ENCODE measurements around the gene LMTK2. TPM values are rescaled to one million over a fixed set of nuclear protein-coding genes. Genes with fewer than 3 reads are reported as not detected.

The LMTK2 gene
- total RNA-seq, 2 experiments from 2014 or later, result 10.0 to 17.5 TPM

DNA sequence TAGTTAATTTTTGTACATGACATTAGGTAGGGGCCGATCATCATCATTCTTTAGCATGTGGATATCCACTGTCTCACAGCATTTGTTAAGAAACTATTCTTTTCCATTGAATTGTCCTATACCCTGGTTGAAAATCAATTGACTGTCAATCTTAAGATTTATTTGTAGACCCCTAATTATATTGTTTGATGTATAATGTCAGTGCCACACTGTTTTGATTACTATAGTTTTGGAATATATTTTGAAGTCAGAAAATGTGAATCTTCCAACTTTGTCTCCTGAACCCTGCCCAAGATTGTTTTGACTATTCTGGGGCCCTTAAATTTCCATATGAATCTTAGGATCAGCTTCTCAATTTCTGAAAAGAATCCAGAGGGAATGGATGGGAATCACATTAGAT lies 6.6 kb upstream of the LMTK2 start:
- ChIA-PET CTCF (ENCODE audit: unreplicated experiment) (no interaction called here), POLR2A (no interaction called here)
- H4K20me1 ChIP-seq (ENCODE audit: insufficient read depth, low read length), result no peaks in the 10 kb centered on the region
- intact Hi-C loops (cut with micrococcal nuclease; ENCODE audit: unreplicated experiment), result no loop called here
- TF ChIP-seq, protein P1, sequence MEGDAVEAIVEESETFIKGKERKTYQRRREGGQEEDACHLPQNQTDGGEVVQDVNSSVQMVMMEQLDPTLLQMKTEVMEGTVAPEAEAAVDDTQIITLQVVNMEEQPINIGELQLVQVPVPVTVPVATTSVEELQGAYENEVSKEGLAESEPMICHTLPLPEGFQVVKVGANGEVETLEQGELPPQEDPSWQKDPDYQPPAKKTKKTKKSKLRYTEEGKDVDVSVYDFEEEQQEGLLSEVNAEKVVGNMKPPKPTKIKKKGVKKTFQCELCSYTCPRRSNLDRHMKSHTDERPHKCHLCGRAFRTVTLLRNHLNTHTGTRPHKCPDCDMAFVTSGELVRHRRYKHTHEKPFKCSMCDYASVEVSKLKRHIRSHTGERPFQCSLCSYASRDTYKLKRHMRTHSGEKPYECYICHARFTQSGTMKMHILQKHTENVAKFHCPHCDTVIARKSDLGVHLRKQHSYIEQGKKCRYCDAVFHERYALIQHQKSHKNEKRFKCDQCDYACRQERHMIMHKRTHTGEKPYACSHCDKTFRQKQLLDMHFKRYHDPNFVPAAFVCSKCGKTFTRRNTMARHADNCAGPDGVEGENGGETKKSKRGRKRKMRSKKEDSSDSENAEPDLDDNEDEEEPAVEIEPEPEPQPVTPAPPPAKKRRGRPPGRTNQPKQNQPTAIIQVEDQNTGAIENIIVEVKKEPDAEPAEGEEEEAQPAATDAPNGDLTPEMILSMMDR (conservative IDR thresholded peaks at IDR 0.05; ENCODE audit: low read length), result no peak
- no peak for TF ChIP-seq EZH2phosphoT487 (IDR thresholded peaks at IDR 0.05; ENCODE audit: borderline replicate concordance, low read depth, low read length)
- H2AFZ ChIP-seq (ENCODE audit: low read length), result no peak overlapping the region
- H3K4me3 ChIP-seq (ENCODE audit: low read depth, low read length, poor library complexity, severe bottlenecking), result no peak overlapping the region
- DNase-seq (ENCODE audit: low spot score), result no peak
- no peak overlapping the region for H3K4me2 ChIP-seq (ENCODE audit: low read length)
- H3K9me2 ChIP-seq (ENCODE audit: insufficient read depth, low read length), result no peaks in the 10 kb centered on the region
- no peaks in the 10 kb centered on the region for H3K79me2 ChIP-seq (ENCODE audit: insufficient read depth, low read depth, low read length)
- H3K27ac ChIP-seq (ENCODE audit: low read depth, low read length, poor library complexity, severe bottlenecking), result no peak overlapping the region
- BruUV-seq (replicated peaks), result no TSS peak
- H3K36me3 ChIP-seq (ENCODE audit: insufficient read depth, low read length), result no peaks in the 10 kb centered on the region
- H3K9me3 ChIP-seq (ENCODE audit: low read length), result peaks cover 31% of the 10 kb centered on the region
- no peaks in the 10 kb centered on the region for H3K4me1 ChIP-seq (ENCODE audit: insufficient read depth, low read length, poor library complexity, severe bottlenecking)

DNA sequence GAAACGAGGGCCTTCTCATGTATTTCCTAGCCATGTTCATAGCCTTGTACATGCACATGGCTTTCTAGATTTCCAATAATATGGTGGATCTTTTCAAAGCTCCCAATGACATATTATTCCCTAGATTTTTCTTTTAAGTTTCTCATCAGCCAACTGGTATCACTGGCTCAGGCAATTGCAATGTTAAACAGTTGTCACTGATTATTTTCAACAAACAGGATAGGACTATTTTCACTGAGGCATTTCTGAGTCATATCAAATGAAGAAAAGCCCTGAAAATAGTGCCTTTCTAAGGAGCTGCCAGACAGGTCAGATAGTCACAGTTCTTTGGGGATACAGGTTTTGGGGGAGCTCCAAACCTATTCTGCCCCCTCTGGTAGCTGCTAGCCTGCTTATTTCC lies 4.5 kb upstream of the LMTK2 start:
- Histone ChIP-seq H4K20me1 (ENCODE audit: insufficient read depth, low read length) (no peaks in the 10 kb centered on the region), H3K4me2 (ENCODE audit: low read length) (no peak overlapping the region), H3K9me2 (ENCODE audit: insufficient read depth, low read length) (no peaks in the 10 kb centered on the region), H3K4me1 (ENCODE audit: insufficient read depth, low read length, poor library complexity, severe bottlenecking) (peaks cover 4% of the 10 kb centered on the region), H3K27ac (ENCODE audit: low read depth, low read length, poor library complexity, severe bottlenecking) (no peak overlapping the region), H3K79me2 (ENCODE audit: insufficient read depth, low read depth, low read length) (no peaks in the 10 kb centered on the region; the same call in 1 of the 2 replicates), H2AFZ (ENCODE audit: low read length) (no peak overlapping the region), H3K9me3 (ENCODE audit: low read length) (peaks cover 18% of the 10 kb centered on the region), H3K36me3 (ENCODE audit: insufficient read depth, low read length) (no peaks in the 10 kb centered on the region), H3K4me3 (ENCODE audit: low read depth, low read length, poor library complexity, severe bottlenecking) (no peak overlapping the region)
- DNase-seq (ENCODE audit: low spot score), result no peak
- intact Hi-C loops (cut with micrococcal nuclease; ENCODE audit: unreplicated experiment), result no loop called here
- TF ChIP-seq EZH2phosphoT487 (IDR thresholded peaks at IDR 0.05; ENCODE audit: borderline replicate concordance, low read depth, low read length), result no peak
- TF ChIP-seq, protein P1 (conservative IDR thresholded peaks at IDR 0.05; ENCODE audit: low read length), result 0 out of 2 replicates have a peak, but pooled peaks have one; percentile 16
- ChIA-PET POLR2A (interaction anchor here (0.6 to 1.0 kb wide), 3 partner anchors 9 to 31 kb away, joined by 3 to 7 read pairs (median 4); no protein-coding TSS in a partner anchor), CTCF (ENCODE audit: unreplicated experiment) (no interaction called here)
- no TSS peak for BruUV-seq (replicated peaks)

DNA sequence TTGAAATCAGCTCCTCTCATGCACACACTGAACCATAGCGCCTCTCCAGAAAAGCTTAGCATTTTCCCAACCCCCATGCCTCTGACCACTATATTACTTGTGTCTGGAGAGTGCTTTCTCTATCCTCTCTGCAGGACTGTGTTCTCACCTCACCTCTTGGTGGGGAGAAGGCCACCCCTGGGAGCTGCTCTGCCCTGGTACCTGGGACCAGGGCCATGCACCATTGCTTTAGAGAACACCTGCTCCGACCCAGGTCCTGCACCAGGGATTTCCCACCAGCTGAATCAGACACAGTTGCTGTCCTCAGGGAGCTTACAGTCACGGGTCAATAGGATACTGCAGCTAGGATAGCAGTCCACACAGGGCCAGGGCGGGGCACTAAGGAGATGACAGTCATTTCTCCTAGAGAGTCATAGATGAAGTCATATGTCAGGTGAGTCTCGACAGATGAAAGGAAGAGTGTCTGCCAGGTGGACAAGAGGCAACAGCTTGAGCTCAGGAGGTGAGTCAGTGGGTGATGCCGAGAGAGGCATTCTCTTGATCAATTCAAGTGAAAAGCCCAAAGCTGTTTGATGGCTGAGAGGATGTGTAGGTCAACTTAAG lies 619 bp upstream of the LMTK2 start:
- no TSS peak for BruUV-seq (replicated peaks)
- Histone ChIP-seq H4K20me1 (ENCODE audit: insufficient read depth, low read length) (peaks cover 22% of the 10 kb centered on the region), H3K79me2 (ENCODE audit: insufficient read depth, low read depth, low read length) (peaks cover 39% of the 10 kb centered on the region), H3K36me3 (ENCODE audit: insufficient read depth, low read length) (no peaks in the 10 kb centered on the region), H2AFZ (ENCODE audit: low read length) (no peak overlapping the region; the same call in 1 of the 2 replicates), H3K9me3 (ENCODE audit: low read length) (no peaks in the 10 kb centered on the region), H3K4me1 (ENCODE audit: insufficient read depth, low read length, poor library complexity, severe bottlenecking) (peaks cover 14% of the 10 kb centered on the region), H3K27ac (ENCODE audit: low read depth, low read length, poor library complexity, severe bottlenecking) (no peak overlapping the region), H3K9me2 (ENCODE audit: insufficient read depth, low read length) (no peaks in the 10 kb centered on the region), H3K4me3 (ENCODE audit: low read depth, low read length, poor library complexity, severe bottlenecking) (peak overlapping the region; percentile 99), H3K4me2 (ENCODE audit: low read length) (peak overlapping the region; percentile 36; the same call in 1 of the 2 replicates)
- intact Hi-C loops (cut with micrococcal nuclease; ENCODE audit: unreplicated experiment), result loop anchor here (1.0 to 5.0 kb wide), 4 partner anchors 60 to 176 kb away; partner anchors contain the start of gene BRI3
- ChIA-PET CTCF (ENCODE audit: unreplicated experiment) (interaction anchor here (0.9 to 1.6 kb wide), 3 partner anchors 28 to 85 kb away, joined by 3 to 6 read pairs (median 4); no protein-coding TSS in a partner anchor), POLR2A (interaction anchor here (0.8 kb wide), 1 partner anchor 144 kb away, joined by 3 read pairs; no protein-coding TSS in a partner anchor)
- no peak for DNase-seq (ENCODE audit: low spot score)
- TF ChIP-seq, protein P1 (conservative IDR thresholded peaks at IDR 0.05; ENCODE audit: low read length), result no peak
- TF ChIP-seq EZH2phosphoT487 (IDR thresholded peaks at IDR 0.05; ENCODE audit: borderline replicate concordance, low read depth, low read length), result no peak

Data from OCI-LY7 (cell line).